GM12801 (cell line): ENCODE results near the gene WFDC10B.

Source experiments
- TF ChIP-seq, protein P1 (sequence below): IDR thresholded peaks from one replicate; pipeline ENCODE4 v1.5.1; 2011; ENCODE audit warnings: control low read depth; ENCODE audit not compliant: insufficient read length; ENCODE audit errors: extremely low read depth

The WFDC10B gene

DNA sequence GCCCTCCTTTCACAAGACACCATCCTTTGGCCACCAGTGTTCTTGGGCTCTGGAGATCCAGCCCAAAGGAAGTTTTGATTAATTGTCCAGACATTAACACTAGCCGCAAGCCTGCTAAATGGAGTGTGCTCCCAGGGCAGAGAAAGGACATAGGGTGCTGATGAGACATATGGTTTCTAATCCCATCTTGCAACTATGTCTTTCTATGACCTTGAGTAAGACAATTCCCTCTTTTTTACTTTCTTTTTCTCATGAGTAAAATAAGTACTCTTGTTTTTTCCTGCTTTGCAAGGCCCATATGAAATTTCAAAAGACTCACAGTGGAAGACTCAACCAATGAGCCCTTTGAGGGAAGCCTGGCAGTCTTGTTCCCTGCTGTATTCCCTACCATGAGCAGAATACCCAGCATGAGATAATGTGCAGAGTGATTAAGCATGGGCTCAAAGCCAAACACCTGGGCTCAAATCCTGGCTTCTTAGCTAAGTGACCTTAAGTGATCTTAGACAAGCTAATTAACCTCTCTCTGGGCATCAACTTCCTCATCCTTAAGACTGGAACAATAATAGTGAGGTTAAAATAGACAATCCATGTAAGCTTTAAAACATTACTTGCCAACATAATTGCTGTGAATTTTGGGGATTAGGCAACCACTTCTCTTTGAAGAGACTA lies at the start of gene WFDC10B:
TSS of gene WFDC10B (minus strand) at position 51 of the 669 bp plus-strand sequence. CDS start 19,027 bp downstream, outside the sequence.
- TF ChIP-seq, protein P1, sequence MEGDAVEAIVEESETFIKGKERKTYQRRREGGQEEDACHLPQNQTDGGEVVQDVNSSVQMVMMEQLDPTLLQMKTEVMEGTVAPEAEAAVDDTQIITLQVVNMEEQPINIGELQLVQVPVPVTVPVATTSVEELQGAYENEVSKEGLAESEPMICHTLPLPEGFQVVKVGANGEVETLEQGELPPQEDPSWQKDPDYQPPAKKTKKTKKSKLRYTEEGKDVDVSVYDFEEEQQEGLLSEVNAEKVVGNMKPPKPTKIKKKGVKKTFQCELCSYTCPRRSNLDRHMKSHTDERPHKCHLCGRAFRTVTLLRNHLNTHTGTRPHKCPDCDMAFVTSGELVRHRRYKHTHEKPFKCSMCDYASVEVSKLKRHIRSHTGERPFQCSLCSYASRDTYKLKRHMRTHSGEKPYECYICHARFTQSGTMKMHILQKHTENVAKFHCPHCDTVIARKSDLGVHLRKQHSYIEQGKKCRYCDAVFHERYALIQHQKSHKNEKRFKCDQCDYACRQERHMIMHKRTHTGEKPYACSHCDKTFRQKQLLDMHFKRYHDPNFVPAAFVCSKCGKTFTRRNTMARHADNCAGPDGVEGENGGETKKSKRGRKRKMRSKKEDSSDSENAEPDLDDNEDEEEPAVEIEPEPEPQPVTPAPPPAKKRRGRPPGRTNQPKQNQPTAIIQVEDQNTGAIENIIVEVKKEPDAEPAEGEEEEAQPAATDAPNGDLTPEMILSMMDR, result no peak

DNA sequence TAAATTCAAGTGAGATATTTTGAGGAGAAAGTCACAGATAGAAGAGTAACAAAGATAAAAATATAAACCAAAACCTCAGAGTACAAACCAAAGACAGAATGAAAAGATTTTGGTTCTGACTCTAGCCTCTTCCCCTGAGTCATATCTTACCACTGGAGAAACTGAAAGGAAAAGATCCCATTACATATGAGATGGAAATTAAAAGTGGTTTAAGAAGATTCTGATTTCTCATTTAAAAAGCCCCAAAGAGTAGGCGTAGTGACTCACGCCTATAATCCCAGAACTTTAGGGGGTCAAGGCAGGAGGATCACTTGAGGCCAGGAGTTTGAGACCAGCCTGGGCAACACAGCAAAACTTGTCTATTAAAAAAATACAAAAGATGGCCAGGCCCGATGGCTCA lies 47.9 kb upstream of the WFDC10B start:
- TF ChIP-seq, protein P1, result no peak

DNA sequence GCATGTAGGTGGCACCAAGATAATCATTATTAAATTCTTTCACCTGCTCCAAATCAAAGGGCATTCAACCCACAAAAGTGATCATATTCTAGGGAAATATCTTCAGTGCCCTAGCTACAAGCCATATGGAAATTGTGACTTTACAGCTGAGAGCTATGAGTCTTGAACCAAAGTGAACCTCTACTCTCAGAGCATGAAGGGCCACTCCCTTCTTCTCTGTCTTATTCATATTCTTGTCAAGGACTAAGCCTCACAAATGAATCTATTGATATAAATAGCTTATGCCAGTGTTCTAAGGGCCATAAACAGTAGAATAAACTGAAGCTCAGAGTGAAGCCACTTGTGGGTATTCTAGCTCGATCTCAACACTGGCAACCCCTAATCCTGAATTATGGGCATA lies 46.9 kb upstream of the WFDC10B start:
- TF ChIP-seq, protein P1, result no peak

DNA sequence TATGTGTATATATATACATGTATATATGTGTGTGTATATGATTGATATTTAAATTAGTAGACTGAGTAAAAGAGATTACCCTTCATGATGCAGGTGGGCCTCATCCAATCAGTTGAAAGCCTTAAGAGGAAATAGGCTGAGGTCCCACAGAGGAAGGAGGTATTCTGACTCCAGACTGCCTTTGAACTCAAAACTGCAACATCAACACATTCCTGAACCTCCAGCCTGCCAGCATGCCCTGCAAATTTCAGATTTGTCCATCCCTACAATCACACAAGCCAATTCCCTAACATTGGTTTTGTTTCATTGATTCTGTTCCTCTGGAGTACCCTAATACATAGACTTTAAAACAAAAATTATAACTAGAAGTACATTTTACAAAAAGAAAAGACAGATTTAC lies 40.2 kb upstream of the WFDC10B start:
- TF ChIP-seq, protein P1, result no peak

DNA sequence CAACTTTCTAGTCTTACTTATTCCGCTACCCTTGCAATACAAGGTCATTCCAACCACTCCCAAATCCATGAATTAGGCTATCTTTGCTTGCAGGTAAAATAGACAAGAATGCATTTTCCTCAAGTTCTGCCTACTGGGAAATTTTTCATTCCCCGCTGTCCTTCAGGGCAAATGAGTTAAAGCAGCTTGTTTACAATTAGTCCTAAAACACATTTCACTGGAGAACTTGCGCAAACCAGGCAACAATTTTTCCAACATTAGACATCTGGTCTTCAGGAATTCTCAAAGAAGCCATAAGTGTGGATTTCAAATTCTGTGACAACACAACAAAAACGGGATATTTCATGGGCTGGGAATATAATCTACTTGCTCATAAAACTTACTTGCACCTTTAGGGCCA lies 37.8 kb upstream of the WFDC10B start:
- TF ChIP-seq, protein P1, result no peak

DNA sequence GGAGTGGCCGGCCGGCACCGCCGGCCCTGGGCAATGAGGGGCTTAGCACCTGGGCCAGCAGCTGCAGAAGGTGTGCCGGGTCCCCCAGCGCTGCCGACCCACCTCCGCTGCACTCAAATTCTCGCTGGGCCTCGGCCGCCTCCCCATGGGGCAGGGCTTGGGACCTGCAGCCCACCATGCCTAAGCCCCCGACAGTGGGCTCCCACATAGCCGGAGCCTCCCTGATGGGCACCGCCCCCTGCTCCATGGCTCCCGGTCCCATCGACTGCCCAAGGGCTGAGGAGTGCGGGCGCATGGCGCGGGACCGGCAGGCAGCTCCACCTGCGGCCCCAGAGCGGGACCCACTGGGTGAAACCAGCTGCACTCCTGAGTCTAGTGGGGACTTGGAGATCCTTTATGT lies 31.2 kb upstream of the WFDC10B start:
- TF ChIP-seq, protein P1, result no peak

DNA sequence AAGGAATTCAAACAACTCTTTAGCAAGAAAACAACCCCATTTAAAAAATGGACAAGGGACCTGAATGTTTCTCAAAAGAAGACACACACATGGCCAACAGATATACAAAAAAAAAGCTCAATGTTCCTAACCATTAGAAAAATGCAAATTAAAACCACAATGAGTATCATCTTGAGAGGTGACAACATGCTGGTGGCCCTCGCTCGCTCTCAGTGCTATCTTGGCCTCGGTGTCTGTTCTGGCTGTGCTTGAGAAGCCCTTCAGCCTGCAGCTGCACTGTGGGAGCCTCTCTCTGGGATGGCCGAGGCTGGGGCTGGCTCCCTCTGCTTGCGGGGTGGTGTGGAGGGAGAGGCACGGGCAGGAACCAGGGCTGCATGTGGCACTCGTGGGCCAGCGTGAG lies 30.7 kb upstream of the WFDC10B start:
- TF ChIP-seq, protein P1, result no peak

DNA sequence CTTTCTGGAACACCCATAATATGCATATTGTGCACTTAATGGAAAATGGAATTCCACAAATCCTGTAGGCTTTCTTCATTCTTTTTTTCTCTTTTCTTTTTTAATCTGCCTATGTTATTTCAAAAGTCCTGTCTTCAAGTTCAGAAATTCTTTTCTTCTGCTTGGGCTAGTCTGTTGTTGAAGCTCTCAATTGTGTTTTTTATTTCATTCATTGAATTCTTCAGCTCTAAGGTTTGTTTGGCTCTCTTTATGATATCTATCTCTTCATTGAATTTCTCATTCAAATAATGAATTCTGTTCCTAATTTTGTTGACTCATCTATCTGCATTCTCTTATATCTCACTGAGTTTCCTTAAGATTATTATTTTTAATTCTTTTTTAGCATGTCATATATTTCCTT lies 27.4 kb upstream of the WFDC10B start:
- TF ChIP-seq, protein P1, result no peak
